Measurements from ENCODE around the gene TAF3. TPM values are rescaled to one million over a fixed set of nuclear protein-coding genes. Genes with fewer than 3 reads are reported as not detected.

TAF3 gene
- total RNA-seq, 1 donor from 2014 or later = 4.6 TPM

DNA sequence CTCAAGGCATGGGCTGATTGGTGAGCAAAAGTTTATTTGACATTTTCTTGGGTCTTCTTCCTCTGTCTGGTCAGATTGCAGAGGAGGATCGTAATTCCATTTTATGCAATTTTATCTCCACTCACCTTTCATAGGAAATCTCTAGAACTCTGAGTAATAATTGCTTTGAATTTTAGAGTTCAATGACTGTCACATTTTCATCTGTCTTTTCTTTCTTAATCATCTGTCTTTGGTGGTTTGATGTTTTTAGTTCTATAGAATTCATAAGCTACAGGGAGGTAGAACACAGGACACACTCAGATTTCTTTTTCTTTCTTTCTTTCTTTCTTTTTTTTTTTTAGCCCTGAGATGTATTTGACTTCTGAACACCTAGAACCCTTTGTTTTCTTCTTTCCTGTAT, 247.8 kb downstream of the TAF3 start:
- Histone ChIP-seq H4K20me1 (ENCODE audit: low read depth) (peaks cover 15% of the 10 kb centered on the region), H3K4me3 (no peak overlapping the region), H3K4me1 (peaks cover 38% of the 10 kb centered on the region), H2AFZ (replicated peaks) (no peak overlapping the region), H3K4me2 (no peak overlapping the region), H3K79me2 (ENCODE audit: low read depth) (no peaks in the 10 kb centered on the region), H3K27ac (no peak overlapping the region), H3K9ac (no peak overlapping the region), H3K9me3 (ENCODE audit: low read depth) (no peaks in the 10 kb centered on the region), H3K36me3 (no peaks in the 10 kb centered on the region), H3K27me3 (peaks cover 62% of the 10 kb centered on the region), H3F3A (ENCODE audit: low read depth) (peaks cover 35% of the 10 kb centered on the region)
- Mint-ChIP-seq H3K27ac (no peak overlapping the region), H3K36me3 (no peaks in the 10 kb centered on the region), H3K4me1 (peaks cover 19% of the 10 kb centered on the region), H3K9me3 (no peaks in the 10 kb centered on the region), H3K4me3 (no peak overlapping the region), H3K27me3 (ENCODE audit: insufficient read depth, low read depth) (peaks cover 38% of the 10 kb centered on the region)
- no peak for DNase-seq (ENCODE audit: low spot score)
- TF ChIP-seq EZH2 (IDR thresholded peaks at IDR 0.05) (no peak), EZH2phosphoT487 (IDR thresholded peaks at IDR 0.05) (no peak)
- TF ChIP-seq, protein P1, sequence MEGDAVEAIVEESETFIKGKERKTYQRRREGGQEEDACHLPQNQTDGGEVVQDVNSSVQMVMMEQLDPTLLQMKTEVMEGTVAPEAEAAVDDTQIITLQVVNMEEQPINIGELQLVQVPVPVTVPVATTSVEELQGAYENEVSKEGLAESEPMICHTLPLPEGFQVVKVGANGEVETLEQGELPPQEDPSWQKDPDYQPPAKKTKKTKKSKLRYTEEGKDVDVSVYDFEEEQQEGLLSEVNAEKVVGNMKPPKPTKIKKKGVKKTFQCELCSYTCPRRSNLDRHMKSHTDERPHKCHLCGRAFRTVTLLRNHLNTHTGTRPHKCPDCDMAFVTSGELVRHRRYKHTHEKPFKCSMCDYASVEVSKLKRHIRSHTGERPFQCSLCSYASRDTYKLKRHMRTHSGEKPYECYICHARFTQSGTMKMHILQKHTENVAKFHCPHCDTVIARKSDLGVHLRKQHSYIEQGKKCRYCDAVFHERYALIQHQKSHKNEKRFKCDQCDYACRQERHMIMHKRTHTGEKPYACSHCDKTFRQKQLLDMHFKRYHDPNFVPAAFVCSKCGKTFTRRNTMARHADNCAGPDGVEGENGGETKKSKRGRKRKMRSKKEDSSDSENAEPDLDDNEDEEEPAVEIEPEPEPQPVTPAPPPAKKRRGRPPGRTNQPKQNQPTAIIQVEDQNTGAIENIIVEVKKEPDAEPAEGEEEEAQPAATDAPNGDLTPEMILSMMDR (IDR thresholded peaks at IDR 0.05) = no peak

Other genes with a start within 250 kb of the TAF3 start
- 0.84 and 1.1 TPM in 2 replicates for gene ITIH5, start 151.5 kb upstream of the TAF3 start, total RNA-seq (ENCODE audit: low replicate concordance)
- not detected in 2 replicates for gene ITIH2, start 115.2 kb upstream of the TAF3 start, total RNA-seq (ENCODE audit: low replicate concordance)
- 9.1 and 23.6 TPM in 2 replicates for gene KIN, start 30.5 kb upstream of the TAF3 start, total RNA-seq (ENCODE audit: low replicate concordance)
- gene ATP5F1C, start 30.3 kb upstream of the TAF3 start, total RNA-seq (ENCODE audit: low replicate concordance) = 356 and 466 TPM in 2 replicates
- 0.09 TPM in 1 of 2 replicates, not detected in the other for gene GATA3, start 236.2 kb downstream of the TAF3 start, total RNA-seq (ENCODE audit: low replicate concordance)

Data from neural progenitor cell (in vitro differentiated cells).